Stimulated activated CD4-positive, alpha-beta T cell treated with anti-CD3 and anti-CD28 coated beads, Interleukin-4, amount 100 ng/mL, for 48 hours (primary cell): Measurements from ENCODE around the gene RETSAT.
"Not testable (repeated sequence)": the region's sequence is repeated elsewhere in the genome, so short reads cannot be mapped to it uniquely, and the experiment has no call there.

Source experiments
- DNase-seq, 2 donors: peaks; one replicate each; pipeline ENCODE4 v3.0.0-alpha.2; 2020; ENCODE audit warnings: low read depth in 2 of 2

The RETSAT gene

GRCh38 chr2:85378257-85378656, 23.9 kb upstream of the RETSAT start:
- DNase-seq = no peak

DNA sequence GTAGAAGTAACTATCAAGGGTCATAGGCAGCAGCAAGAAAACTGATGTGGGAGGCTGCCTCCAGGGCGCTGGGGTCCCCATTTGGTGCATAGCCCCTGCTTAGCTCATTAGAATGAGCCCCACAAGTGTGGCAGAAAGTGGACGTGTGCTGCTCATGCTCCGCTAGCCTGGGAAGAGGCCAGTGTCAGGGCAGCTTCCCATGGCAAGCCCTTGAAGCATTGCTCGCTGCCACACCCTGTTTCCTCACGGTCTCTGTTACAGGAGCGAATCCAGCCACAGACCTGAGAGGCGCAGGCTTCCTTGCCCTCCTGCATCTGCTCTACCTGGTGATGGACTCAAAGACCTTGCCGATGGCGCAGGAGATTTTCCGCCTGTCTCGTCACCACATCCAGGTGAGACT, 22.8 kb upstream of the RETSAT start:
- no peak for DNase-seq

- no peak for DNase-seq
Observed at GRCh38 chr2:85376291-85377065, 22.1 kb upstream of the RETSAT start.

DNA sequence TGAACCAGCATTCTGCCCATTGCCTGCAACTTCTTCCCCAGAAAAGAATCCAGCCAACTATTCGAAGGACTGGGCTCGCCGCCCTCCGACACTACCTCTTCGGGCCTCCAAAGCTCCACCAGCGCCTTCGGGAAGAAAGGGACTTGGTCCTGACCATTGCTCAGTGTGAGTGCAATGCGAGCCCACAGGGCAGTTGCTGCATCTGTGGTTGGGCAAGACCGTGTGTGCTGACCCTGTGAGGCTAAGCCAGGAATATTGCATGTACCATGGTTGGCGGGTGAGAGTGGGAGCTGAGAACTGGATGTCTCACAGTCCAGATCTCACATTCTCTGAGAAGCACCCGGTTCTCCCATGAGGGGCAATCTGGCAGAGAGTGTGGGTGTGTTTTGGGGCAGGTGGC, 16.7 kb upstream of the RETSAT start:
- DNase-seq = no peak

DNA sequence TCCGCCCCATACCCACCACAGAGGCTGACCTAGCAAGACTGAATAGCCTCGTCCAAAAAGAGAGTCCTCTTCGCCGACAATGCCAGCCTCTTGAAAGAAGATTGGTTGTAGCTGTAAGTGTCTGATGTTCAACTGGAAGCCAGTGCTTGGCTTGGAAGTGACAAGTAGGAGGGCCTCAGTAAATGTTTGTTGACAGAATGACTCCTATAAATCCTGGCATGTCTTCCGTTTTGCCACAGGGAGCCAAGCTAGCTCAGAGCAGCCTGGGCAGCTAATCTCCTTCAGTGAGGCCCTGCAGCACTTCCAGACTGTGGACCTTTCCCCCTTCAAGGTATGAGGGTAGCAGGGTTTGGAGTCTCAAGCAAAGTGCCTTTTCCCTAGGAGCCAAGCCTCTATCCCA, 15.2 kb upstream of the RETSAT start:
- DNase-seq = no peak

GRCh38 chr2:85368921-85369320, 14.6 kb upstream of the RETSAT start:
- DNase-seq = no peak

GRCh38 chr2:85367180-85367579, 12.9 kb upstream of the RETSAT start:
- no peak for DNase-seq

DNA sequence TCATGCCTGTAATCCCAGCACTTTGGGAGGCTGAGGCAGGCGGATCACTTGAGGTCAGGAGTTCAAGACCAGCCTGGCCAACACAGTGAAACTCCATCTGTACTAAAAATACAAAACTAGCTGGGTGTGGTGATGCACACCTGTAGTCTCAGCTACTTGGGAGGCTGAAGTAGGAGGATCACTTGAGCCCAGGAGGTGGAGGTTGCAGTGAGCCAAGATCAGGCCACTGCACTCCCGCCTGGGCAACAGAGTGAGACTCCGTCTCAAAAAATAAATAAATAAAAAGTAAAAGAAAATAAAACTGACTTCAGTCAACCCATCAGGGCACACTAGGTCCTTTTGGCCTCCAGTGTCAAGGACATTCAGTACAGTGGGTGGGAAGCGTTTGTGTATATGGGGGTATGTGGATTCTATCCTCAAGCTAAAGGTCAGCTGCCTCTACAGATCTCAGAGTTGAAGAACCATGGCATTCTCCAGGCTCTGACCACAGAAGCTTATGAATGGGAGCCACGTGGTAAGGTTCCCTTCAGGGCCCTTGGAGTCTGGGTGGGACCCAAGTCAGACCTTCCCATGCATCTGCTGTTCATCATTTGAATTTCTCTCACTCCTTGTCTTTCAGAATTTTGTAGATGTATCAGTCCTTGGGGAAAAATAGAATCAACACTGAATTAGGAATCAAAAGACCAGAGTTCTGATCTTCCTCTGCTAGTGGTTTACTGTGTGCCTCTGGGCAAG, 8.5 kb upstream of the RETSAT start:
- not testable (repeated sequence) for DNase-seq

GRCh38 chr2:85357736-85358135, 3.4 kb upstream of the RETSAT start:
- no peak for DNase-seq

DNA sequence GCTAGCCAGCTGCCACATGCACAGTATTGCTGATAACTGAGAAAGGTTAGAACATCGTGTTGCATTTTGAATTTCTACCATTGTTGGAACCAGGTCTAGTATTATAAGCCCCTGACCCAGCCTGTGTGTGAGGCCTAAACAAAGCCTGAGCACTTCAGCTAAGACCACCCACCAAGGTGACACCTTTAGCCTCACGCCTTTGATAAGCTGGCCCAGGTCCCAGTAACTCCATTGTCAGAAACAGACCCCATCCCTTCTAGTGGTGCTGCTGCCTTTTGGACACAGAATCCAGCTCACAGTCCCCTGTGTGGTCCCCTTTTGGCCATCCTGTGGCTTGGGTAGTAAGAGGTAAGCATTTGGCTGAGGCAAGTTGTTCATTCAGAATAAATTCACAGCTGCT, 1.9 kb upstream of the RETSAT start:
- DNase-seq = no peak

DNA sequence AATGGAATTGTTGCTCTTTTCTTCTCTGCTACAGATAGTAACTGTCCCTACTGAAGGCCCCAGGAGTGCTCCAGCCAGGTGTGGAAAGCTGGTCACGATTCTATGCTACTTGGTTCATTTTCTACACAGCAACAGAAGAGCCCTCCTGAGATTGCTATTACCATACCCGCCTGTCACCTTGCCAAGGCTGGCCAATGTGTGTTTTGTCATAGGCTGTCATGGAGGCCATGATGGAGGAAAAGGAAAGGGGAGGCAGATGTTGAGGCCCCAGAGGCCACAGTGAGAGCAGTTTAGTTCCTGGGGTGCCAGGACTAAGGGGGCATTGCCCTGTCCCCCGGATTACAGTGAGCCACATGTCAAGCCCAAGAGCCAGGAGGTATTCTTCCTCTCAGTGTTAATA, 1.2 kb upstream of the RETSAT start:
- DNase-seq = no peak

DNA sequence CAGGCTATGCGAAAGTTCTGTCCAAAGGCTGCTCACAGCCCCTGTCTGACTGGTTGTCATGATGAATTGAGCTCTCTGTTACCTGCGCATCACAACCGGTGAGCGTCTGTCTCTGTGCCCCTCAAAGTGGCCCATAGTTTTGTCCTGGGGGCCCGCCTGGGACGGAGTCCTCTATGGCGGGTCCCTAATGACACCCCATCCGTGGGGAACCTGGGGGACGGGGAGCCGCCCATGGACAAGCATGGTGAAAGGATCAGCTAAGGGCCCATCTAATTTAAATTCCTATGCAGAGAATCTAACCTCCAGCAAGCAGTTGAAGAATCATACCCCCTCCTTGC, 714 bp upstream of the RETSAT start:
- DNase-seq = no peak

GRCh38 chr2:85353876-85354285, 447 bp downstream of the RETSAT start:
- no peak for DNase-seq

DNA sequence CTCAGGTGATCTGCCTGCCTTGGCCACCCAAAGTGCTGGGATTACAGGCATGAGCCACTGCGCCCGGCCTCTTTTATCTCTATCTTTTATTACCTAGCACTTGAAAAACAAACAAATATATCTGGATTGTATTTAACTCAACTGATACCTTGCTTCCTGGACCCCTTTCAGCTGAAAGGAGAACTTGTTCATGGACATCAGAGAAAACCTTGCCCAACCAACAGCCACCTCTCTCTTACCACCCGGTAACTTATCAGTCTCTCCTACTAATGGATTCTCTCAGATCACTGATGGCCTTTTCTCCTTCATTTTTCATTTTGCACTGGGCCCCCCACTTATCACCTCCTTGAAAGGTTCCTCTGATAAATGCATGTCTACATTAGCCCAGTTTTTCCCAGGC, 6.7 kb downstream of the RETSAT start:
- no peak for DNase-seq

DNA sequence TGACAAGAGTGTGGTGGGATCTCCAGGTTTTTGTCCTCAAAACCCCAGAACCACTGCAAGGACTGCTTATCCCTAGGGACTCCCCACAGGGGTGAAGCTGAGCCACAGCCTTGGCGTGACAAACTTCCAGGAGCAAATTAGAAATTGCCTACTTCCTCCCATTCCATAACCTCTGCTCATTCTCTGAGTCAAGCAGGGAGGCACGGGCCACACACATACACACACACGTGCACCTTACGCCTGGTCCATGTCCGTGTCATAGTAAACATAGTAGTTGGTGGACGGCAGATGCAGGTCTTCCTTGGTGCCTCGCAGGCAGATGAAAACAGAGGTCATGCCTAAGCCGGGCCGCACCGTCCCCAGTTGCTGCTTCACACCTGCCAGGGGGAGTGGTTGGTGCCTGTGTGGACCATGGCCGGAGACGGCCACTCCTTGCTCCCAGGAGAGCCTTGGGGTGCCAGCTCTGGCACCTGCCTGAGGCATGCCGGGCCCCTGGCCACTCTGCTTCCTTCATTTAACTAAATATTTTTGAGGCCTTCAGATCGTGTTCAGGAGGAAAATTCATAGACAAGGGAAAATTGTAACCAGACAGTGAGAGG, 9.9 kb downstream of the RETSAT start:
- DNase-seq = no peak

- DNase-seq = not testable (repeated sequence)
Observed at GRCh38 chr2:85343207-85343895, 11.0 kb downstream of the RETSAT start.

DNA sequence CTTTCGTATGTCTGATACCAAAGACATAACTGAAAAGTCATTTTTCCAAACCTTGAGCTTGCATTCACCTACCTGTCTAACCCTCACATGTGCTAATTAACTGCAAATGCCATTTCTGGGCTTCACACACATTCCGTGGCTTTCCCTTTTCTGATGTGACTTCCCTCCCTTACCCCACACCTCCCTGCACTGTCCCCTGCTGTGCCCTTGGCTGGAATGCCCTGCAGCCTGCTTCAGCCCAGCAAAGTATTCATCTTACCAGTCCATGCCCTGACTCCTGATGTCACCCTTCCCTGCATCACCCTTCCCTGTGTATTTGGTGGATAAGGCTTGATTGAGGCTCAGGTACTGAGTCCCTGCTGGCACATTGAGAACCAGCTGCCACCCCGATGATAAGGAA, 12.2 kb downstream of the RETSAT start:
- DNase-seq = no peak

DNA sequence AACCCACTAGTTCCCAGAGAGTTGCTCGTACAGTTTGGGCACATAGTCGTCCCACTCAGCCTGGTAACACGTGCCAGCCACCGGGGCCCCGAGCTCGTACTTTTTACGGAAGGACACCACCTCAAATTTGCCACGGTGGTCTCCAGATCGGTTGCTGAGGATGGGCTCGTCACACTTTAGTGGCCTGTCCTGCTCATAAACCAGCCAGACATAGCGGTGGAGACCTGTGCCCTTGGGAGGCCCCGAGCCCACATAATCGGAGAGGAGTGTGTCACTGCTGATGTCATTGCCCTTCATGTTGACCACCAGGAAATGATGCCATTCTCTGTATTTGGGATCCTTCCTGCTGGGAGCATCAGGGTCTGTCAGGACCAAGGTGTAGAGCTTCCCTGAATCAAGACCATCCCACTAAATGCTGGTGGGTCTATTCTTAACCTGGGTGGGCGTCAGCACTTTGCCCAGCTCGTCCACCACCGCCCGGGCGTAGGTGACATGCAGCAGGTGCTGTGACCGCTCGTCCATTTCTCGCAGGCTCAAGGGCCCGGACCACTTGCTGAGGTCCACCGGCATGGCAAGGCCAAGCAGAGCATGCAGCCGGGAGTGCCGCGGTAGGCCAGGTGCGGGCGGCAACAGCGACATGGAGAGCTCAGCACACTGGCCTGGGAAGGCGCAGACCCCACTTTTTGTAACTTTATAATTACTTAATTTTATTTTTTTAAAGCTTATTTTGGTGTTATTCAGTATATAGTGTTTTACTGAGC, 12.9 kb downstream of the RETSAT start:
- no peak for DNase-seq

GRCh38 chr2:85340034-85340892, 14.1 kb downstream of the RETSAT start:
- DNase-seq = no peak

DNA sequence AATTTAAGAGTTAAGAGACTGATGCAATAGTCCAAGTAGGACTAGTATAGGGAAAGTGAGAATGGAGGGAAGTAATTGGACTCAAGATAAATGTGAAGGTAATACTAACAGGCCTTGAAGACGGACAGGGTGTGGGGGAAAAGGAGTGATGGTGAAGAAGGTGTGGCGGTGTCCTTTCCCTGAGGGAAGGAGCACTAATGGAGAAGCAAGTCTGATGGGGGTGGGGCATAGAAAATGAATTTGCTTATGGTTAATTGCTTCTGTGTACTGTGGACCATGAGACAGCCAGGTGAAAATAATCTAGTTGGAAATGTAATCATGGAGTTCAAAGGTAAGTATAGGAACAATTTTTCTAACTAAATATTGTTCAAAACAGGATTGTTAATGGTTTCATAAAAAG, 19.4 kb downstream of the RETSAT start:
- no peak for DNase-seq

- not testable (repeated sequence) for DNase-seq
Observed at GRCh38 chr2:85333877-85334276, 20.5 kb downstream of the RETSAT start.
